ENCODE results near the gene TOGARAM1. TPM values are rescaled to one million over a fixed set of nuclear protein-coding genes. Genes with fewer than 3 reads are reported as not detected.

The TOGARAM1 gene
- total RNA-seq, 6 experiments from 2014 or later, result 4.7 to 12.5 (median 6.9) TPM

GRCh38 chr14:45066667-45067066 lies 104.7 kb downstream of the TOGARAM1 start:
- 98% methylated on average over 3 of the region's 3 CpGs for WGBS (ENCODE audit: insufficient coverage, low coverage, low lambda C conversion rate, missing lambda C conversion rate)
- Histone ChIP-seq H3K27ac (no peak overlapping the region), H3K4me3 (no peak overlapping the region), H3K27me3 (no peaks in the 10 kb centered on the region), H3K4me1 (no peaks in the 10 kb centered on the region), H3K36me3 (no peaks in the 10 kb centered on the region), H3K9me3 (no peaks in the 10 kb centered on the region)
- no peak for ATAC-seq
- TF ChIP-seq POLR2A (IDR thresholded peaks at IDR 0.05) (no peak), CTCF (IDR thresholded peaks at IDR 0.05) (no peak)
- DNase-seq, result no peak
- intact Hi-C loops (cut with DNase I), result no loop called here

- H3K36me3 ChIP-seq, result peaks cover 0 to 3% (median 0%) of the 10 kb centered on the region in 4 donors
- no peaks in the 10 kb centered on the region for H3K4me1 ChIP-seq
- TF ChIP-seq POLR2A (IDR thresholded peaks at IDR 0.05) (no peak), CTCF (IDR thresholded peaks at IDR 0.05) (no peak)
- no peaks in the 10 kb centered on the region for H3K9me3 ChIP-seq
- no peaks in the 10 kb centered on the region for H3K27me3 ChIP-seq
- 94% methylated on average over 3 of the region's 3 CpGs for WGBS (ENCODE audit: insufficient coverage, low coverage, low lambda C conversion rate, missing lambda C conversion rate)
- ATAC-seq, result no peak
- H3K4me3 ChIP-seq, result no peak overlapping the region
- intact Hi-C loops (cut with DNase I), result no loop called here
- DNase-seq, result no peak
- no peak overlapping the region for H3K27ac ChIP-seq
Observed at GRCh38 chr14:45068396-45068795, 106.4 kb downstream of the TOGARAM1 start.

- no peak for DNase-seq
Observed at GRCh38 chr14:45070215-45070614, 108.2 kb downstream of the TOGARAM1 start.

GRCh38 chr14:45072126-45072525 lies 110.1 kb downstream of the TOGARAM1 start:
- Histone ChIP-seq H3K27me3 (no peaks in the 10 kb centered on the region), H3K4me3 (no peak overlapping the region), H3K9me3 (no peaks in the 10 kb centered on the region), H3K4me1 (no peaks in the 10 kb centered on the region), H3K36me3 (peaks cover 0 to 7% (median 0%) of the 10 kb centered on the region in 4 donors), H3K27ac (no peak overlapping the region)
- ATAC-seq (no peak), DNase-seq (no peak)
- intact Hi-C loops (cut with DNase I), result no loop called here
- WGBS (ENCODE audit: insufficient coverage, low coverage, low lambda C conversion rate, missing lambda C conversion rate), result 98% methylated on average over 5 of the region's 6 CpGs
- TF ChIP-seq POLR2A (IDR thresholded peaks at IDR 0.05), result no peak
- TF ChIP-seq CTCF (IDR thresholded peaks at IDR 0.05), result no peak

More at GRCh38 chr14:45070215-45070614, 108.2 kb downstream of the TOGARAM1 start:
- intact Hi-C loops (cut with DNase I), result no loop called here
- Histone ChIP-seq H3K27me3 (no peaks in the 10 kb centered on the region), H3K4me3 (no peak overlapping the region), H3K36me3 (peaks cover 0 to 7% (median 0%) of the 10 kb centered on the region in 4 donors), H3K9me3 (no peaks in the 10 kb centered on the region), H3K27ac (no peak overlapping the region), H3K4me1 (no peaks in the 10 kb centered on the region)
- no peak for TF ChIP-seq CTCF (IDR thresholded peaks at IDR 0.05)
- no peak for TF ChIP-seq POLR2A (IDR thresholded peaks at IDR 0.05)
- WGBS (ENCODE audit: insufficient coverage, low coverage, low lambda C conversion rate, missing lambda C conversion rate), result 100% methylated on average over 1 of the region's 1 CpG
- ATAC-seq, result no peak

Measured in right lobe of liver (tissue), 6 donors.